Vagina (tissue), 2 donors: ENCODE data around the gene NBPF4.
"Not testable (repeated sequence)": the region's sequence is repeated elsewhere in the genome, so short reads cannot be mapped to it uniquely, and the experiment has no call there.

Experiments
- CTCF ChIP-seq, 3 experiments: fragments of 450-650 bp in 2 of 3; fragments of 200-600 bp in 1 of 3; sonication (generic) in 1 of 3; IDR thresholded peaks; one replicate each; pipeline ENCODE4 v1.5.1; 2017 to 2019; ENCODE audit warnings: antibody characterized with exemption in 3 of 3, mild to moderate bottlenecking in 2 of 3, moderate library complexity in 2 of 3
- POLR2A ChIP-seq, 2 donors: fragments of 450-650 bp; IDR thresholded peaks; one replicate each; pipeline ENCODE4 v1.6.1; 2017; ENCODE audit warnings: antibody characterized with exemption in 2 of 2, mild to moderate bottlenecking in 2 of 2, moderate library complexity in 2 of 2
- POLR2AphosphoS5 ChIP-seq, 2 donors: sonication (generic); formaldehyde crosslinking; IDR thresholded peaks; one replicate each; pipeline ENCODE4 v1.9.0; 2017; ENCODE audit warnings: antibody characterized with exemption in 2 of 2, mild to moderate bottlenecking in 2 of 2, low read depth in 1 of 2; ENCODE audit not compliant: insufficient read depth in 1 of 2

GRCh38 chr1:108216028-108216890 lies 27.6 kb downstream of the NBPF4 start:
- not testable (repeated sequence) for TF ChIP-seq CTCF (IDR thresholded peaks at IDR 0.05); POLR2A (IDR thresholded peaks at IDR 0.05); POLR2AphosphoS5 (IDR thresholded peaks at IDR 0.05; ENCODE audit: insufficient read depth in 1 of 2, low read depth in 1 of 2)
